Gastrocnemius medialis (tissue), 4 donors: ENCODE data around the gene L1CAM.

Source experiments
- POLR2A ChIP-seq, 2 donors: fragments of 450-650 bp; IDR thresholded peaks; one replicate each; pipeline ENCODE4 v1.6.1; 2017; ENCODE audit warnings: antibody characterized with exemption in 2 of 2, mild to moderate bottlenecking in 2 of 2, moderate library complexity in 2 of 2
- TF ChIP-seq, protein P1 (sequence below), 5 experiments: fragments of 450-650 bp in 3 of 5; fragments of 200-600 bp in 2 of 5; sonication (generic) in 2 of 5; IDR thresholded peaks in 4 of 5; conservative IDR thresholded peaks in 1 of 5; 1 replicate in 4 of 5; 2 replicates in 1 of 5; pipeline ENCODE4 v1.5.1; 2016 to 2019; ENCODE audit warnings: antibody characterized with exemption in 5 of 5, mild to moderate bottlenecking in 3 of 5, moderate library complexity in 3 of 5

DNA sequence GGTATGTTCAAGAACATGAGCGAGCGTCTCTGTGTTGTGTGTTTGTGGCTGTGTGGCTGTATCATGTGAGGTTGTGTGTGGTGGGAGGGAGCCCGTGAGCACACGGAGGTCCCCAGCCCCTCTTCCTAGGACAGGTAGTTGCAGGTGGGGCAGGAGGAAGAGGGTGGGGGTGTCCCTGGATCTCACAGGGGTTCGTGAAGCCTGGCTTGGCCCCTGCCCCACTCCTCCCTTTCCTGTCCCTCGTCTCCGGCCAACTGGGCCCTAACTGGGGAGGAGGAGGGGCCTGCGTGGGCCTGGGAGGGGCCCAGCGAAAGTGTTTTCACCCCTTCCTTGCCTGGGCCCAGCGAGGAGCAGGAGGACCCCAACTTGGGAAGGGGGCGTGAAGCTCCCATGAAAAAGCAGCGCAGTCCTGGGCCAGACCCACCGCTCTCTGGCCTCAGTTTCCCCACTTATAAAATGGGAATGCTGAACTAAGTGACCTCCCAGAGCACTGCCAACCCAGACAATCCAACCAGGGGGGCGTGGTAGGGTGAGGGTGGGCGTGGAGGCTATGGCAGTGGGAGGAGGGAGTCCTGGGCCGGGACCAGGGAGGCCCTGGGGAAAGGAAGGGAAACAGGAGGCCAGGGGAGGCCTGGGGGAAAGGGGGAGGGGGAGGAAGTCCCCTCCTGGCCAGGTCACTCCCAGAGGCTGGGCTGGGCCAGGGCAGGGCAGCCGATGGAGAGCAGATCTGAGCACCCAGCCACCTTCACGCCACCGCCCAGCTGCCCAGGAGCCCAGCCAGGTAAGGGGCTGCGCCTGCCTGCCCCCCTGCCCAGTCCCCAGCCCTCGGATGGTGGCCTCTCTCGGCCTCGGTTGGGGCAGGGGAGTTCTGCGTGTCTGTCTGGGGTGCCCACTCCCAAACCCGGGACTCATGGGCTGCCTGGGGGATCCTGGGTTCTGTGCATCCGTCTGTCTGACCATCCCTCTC, 18.3 kb upstream of the L1CAM start, which contains the start of gene AVPR2:
- TF ChIP-seq, protein P1, sequence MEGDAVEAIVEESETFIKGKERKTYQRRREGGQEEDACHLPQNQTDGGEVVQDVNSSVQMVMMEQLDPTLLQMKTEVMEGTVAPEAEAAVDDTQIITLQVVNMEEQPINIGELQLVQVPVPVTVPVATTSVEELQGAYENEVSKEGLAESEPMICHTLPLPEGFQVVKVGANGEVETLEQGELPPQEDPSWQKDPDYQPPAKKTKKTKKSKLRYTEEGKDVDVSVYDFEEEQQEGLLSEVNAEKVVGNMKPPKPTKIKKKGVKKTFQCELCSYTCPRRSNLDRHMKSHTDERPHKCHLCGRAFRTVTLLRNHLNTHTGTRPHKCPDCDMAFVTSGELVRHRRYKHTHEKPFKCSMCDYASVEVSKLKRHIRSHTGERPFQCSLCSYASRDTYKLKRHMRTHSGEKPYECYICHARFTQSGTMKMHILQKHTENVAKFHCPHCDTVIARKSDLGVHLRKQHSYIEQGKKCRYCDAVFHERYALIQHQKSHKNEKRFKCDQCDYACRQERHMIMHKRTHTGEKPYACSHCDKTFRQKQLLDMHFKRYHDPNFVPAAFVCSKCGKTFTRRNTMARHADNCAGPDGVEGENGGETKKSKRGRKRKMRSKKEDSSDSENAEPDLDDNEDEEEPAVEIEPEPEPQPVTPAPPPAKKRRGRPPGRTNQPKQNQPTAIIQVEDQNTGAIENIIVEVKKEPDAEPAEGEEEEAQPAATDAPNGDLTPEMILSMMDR (IDR thresholded peaks at IDR 0.05 in 4 of 5, conservative IDR thresholded peaks at IDR 0.05 in 1 of 5): no peak
- TF ChIP-seq POLR2A (IDR thresholded peaks at IDR 0.05): no peak
